Renal pelvis (tissue), 4 donors: ENCODE results near the gene CMTM5. TPM values are rescaled to one million over a fixed set of nuclear protein-coding genes. Genes with fewer than 3 reads are reported as not detected.
"Not testable (repeated sequence)": the region's sequence is repeated elsewhere in the genome, so short reads cannot be mapped to it uniquely, and the experiment has no call there.

Experiments
- DNase-seq: peaks from one replicate; pipeline ENCODE4 v3.0.0-alpha.2; 2013
- polyA plus RNA-seq, 3 donors: library from polyadenylated mRNA; unstranded; fragments of 120-200 nt; gene quantifications; one replicate each; pipeline ENCODE4 v1.2.1, GENCODE V29; 2013; ENCODE audit not compliant: insufficient read length in 3 of 3

CMTM5 gene
- polyA plus RNA-seq, 3 donors = 2.3 to 3.1 (median 2.6) TPM

- no peak for DNase-seq
These were observed 328 bp downstream of the CMTM5 start for GRCh38 chr14:23377198-23377550.

DNA sequence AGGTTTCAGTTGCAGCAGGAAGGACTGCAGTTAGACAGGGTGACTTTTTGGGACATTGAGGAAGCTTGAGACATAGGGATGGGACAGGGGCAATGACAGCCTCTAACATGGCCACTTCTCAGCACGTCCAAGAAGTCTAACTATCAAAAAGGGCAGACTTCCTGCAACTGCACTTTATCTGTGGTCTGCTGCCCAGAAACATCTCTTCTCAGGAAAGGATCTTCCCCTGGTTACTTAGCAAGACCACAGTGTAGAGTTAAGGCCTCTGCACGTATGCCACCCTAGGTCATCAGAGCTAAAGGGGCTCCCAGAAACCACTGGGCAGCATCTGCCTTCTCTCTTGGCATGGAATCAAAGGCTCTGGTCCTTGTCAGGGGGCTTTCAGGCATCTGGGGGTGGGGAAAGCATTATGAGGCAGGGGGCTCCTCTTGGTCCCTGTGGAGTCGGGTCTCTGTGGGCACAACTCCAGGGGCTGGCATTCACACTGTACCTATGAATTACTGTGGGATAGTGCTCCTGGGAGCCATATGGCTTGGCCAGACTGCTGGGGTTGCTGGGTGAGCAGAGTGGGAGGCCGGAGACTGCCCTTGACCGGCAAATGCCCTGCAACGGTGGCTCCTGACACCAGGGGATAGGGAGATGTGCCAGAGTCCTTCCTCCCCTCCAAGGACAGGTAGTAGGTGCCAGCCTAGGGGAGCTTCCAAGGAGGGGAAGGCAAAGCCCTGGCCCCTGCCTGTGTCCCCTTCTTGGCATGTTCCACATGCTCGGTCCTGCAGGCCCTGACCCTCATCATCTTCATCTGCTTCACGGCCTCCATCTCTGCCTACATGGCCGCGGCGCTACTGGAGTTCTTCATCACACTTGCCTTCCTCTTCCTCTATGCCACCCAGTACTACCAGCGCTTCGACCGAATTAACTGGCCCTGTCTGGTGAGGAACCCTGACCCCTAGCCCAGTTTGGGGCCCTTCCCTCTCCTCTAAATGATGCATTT is 1.0 kb downstream of the CMTM5 start:
- no peak for DNase-seq

DNA sequence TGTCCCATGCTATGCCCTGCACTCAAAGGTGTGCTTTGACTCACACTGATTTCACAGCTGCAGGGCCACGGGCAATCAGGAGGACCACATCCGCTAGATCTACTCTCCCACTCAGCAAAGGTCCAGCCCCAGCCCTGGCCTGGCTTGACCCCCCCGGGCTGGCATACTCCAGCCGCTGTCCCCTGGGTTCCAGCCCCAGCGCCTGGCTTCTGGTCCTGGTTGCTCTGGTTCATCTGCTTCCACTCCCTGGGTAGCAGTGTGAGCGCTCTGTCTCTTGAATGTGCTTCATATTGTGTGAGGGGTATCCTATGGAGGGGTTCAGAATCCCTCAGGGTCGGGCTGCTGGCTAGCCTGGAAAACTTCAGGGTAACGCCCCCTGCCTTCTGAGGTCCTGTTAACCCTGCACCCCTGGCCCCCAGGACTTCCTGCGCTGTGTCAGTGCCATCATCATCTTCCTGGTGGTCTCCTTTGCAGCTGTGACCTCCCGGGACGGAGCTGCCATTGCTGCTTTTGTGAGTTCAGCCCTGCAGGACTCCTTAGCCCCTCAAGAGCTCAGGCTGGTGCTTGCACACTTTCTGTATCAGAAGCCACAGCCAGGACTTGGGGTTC is 1.9 kb downstream of the CMTM5 start:
- no peak for DNase-seq

DNA sequence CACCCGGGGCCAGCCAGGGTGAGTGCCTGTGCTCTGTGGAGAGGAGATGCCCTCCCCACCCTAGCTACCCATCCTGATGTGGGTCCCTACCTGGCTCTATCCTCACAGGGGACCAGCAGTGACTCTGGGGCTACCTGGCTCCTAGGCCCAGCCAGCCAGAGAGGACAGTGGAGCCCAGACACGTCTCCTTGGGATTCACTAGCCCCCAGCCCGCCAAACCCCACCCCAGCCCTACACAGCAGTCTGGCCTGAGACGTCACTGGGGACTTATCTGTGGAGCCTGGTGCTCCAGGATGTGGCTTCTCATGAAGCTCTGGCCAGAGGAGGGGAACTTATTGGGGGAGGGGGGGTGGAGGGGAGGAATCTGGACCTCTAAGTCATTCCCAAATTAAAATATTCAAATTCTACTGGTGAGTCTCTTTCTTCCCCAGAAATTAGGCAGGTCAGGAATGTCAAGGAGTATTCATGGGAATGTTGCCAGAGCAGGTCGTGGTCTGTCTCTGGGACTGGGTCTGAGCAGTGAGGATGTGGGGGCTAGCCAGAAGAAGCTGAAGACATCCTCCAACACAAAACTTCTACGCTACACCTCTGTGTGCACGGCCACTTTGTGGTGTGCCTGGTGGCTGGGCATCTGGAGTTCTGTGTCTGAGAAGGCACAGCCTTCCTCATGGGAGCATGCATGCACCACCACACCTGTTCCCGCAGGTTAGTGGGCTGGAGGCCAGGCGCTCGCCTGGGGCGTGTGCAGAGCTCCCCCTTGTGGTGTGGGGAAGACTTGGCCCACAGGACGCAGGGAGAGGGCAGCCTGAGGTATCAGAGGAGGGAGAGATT is 2.7 kb downstream of the CMTM5 start:
- DNase-seq = no peak

GRCh38 chr14:23380197-23380914 is 3.5 kb downstream of the CMTM5 start:
- DNase-seq = no peak

DNA sequence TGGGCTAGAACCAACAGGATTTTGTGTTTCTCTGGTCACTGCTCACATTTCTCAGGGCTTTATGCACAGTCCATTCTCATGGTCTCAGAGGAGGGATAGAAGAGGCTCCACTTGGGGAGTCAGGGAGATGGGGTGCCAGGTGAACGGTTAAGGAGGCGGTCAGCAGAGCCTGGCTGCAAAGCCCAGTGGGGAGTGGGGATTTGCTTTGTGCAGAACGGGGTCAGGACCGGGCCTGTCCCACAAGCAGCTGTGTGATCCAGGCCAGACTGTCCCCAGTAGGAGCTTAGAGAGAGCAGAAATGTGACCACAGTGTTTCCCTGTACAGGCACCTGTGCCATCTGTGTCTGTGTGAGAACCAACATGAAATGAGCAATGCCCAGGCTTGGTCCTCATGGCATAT is 4.1 kb downstream of the CMTM5 start:
- no peak for DNase-seq

DNA sequence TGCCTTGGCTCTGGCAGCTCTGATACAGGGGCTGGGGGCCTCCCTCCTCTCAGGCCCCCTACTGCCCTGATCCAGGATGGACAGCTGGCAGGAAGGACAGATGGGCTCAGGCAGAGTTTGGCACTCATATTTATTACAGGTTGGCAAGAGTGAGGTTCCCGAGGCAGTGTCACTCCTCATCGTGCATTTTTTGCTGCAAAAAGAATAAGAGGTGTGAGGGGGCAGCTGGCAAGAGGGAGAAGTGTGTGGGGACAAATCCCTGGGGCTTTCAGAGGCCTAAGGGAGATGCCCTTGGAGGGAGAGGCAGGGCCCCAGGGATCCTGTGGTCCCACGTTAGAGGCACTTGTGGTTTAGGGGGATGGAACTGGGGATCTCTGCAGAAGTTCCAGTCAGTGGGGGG is 5.0 kb downstream of the CMTM5 start:
- DNase-seq = no peak

GRCh38 chr14:23382276-23382675 is 5.4 kb downstream of the CMTM5 start:
- no peak for DNase-seq

- no peak for DNase-seq
These were observed 6.0 kb downstream of the CMTM5 start for GRCh38 chr14:23382731-23383440.

DNA sequence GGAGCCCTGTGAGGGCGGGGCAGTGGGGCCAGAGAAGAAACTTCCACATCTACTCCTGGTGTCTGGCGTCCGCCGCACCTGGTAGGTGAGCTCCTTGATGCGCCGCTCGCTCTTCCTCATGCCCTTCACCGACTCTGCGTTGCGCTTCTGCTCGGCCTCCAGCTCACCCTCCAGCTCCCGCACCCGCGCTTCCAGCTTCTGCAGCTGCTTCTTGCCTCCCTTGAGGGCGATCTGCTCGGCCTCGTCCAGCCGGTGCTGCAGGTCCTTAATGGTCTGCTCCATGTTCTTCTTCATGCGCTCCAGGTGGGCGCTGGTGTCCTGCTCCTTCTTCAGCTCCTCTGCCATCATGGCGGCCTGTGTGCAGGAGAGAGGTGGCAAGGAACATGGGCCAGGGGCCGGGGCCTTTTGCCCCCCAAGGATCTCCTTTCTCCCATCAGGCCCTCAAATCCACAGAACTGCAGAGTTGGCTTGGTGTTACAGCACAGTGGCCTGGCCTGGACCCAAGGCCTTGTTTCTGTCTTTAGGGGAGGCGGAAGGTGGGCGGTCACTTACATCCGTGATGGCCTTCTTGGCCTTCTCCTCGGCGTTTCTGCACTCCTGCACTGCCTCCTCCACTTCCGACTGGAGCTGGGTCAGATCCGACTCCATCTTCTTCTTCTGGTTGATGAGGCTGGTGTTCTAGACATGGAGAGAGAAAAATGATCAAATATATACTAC is 7.7 kb downstream of the CMTM5 start:
- no peak for DNase-seq

DNA sequence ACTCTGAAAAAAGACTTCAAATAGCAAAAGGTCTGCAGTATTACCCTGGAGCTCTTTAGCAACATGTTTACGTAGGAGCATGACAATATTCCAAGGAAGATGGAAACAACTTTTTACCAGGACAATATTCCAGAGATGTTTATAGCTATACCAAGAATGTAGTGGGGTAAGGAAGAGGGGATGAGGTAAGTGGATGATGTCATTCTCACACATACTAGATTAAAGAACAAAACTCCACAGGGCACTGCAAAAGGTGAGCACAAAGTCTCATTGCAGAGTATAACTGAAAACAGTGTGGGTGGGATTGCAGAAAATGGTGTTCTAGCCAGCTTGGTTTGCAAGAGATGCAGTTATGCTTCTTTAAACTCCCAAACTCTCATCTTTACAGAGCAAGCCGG is 8.4 kb downstream of the CMTM5 start:
- no peak for DNase-seq

DNA sequence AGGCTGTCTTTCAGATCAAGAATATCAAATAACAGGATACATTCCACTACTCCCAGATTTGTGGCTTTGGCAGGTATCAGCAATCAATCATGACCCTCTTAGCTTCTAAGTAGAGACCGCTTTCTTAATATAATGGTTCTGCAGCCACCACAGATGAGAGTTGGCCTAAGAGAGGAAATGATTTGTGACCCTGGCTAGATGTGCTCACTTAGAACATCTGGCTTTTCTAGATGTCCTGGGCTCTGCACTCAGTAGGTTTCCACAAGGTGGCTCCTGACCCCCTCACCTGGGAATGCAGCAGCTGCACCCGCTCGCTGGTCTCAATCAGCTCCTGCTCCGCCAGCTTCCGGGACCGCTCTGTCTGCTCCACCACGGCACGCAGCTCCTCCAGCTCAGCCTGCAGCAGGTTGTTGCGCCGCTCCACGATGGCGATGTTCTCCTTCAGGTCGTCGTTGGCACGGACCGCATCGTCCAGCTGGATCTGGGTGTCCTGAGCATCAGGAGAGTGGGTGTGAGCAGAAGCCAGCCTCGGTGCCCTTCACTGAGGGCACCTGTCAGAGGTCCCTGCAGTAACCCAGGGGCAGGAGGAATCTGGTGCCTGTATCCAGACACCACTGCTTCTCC is 8.9 kb downstream of the CMTM5 start:
- DNase-seq = peak; percentile 52

DNA sequence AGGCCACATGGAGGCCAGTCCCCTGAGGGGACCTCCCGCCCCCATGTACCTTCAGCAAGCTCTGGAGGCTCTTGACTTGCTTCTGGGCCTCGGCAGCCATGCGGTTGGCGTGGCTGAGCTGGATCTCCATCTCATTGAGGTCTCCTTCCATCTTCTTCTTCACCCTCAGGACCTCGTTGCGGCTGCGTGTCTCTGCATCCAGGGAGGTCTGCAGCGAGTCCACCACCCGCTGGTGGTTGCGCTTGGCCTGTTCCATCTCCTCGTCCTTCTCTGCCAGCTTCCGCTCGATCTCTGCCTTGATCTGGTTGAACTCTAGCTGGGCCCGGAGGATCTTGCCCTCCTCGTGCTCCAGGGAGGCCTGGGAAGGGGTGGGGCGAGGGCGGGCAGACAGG is 9.4 kb downstream of the CMTM5 start:
- not testable (repeated sequence) for DNase-seq

GRCh38 chr14:23386999-23387398 is 10.2 kb downstream of the CMTM5 start:
- DNase-seq = no peak

GRCh38 chr14:23387916-23388882 is 11.4 kb downstream of the CMTM5 start:
- DNase-seq = no peak

GRCh38 chr14:23388996-23389395 is 12.2 kb downstream of the CMTM5 start:
- no peak for DNase-seq

DNA sequence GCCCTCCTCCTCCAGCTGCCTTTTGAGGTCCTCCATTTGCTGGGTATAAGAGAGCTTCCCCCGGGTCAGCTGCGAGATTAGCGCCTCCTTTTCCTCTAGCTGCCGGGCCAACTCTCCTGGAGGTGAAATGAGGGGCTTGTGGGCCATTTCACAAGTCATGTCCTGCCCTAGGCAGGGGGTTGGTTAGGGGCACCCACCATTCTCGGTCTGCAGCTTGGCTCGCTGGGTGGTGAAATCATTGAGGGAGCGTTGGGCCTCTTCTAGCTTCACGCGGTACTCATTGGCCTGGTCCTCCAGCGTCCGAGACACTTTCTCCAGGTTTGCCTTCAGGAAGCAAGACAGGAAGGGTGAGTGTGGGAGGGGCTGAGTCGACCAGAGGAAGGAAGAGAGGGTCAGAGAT is 12.6 kb downstream of the CMTM5 start:
- no peak for DNase-seq

DNA sequence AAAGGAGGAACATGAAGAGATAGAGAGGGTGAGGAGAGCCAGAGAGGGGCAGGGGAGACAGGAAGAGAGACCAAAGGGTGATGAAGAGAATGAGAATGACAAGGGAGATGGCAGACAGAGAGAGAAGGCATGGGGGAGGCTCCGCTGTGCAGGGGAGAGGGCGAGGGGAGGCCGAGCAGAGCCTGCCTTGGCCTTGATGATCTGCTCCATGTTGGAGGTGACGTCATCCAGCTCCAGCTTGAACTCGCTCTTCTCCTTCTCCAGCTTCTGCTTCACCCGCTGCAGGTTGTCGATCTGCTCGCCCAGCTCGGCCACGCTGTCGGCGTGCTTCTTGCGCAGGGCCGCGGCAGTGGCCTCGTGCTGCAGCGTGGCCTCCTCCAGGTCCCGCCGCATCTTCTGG is 13.0 kb downstream of the CMTM5 start:
- not testable (repeated sequence) for DNase-seq

DNA sequence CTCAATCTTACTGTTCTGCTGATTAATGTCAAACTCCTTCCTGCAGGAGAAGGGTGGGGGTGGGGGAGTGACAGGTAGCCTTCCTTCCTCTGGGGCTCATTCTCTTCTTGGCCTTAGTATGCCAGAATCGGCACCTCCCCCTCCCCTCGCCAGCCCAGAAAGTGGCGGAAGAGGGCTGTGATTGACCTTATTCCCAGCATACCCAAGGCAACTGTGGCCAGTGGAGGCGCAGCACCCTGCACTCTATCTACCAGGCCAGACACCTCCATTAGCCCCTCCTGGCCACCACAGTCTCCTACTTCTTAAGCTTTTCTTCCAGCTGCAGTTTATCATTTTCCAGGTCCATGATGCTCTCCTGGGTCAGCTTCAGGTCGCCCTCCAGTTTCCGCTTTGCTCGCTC is 15.8 kb downstream of the CMTM5 start:
- DNase-seq = no peak
